SK-N-MC (cell line): ENCODE results near the gene SMARCA4.

Experiments used
- EZH2 ChIP-seq: fragments of 200-600 bp; sonication (generic); IDR thresholded peaks from one replicate; pipeline ENCODE4 v1.6.1; 2017; ENCODE audit warnings: antibody characterized with exemption
- POLR2AphosphoS5 ChIP-seq: IDR thresholded peaks from 2 replicates; pipeline ENCODE4 v1.6.1; 2012; ENCODE audit warnings: mild to moderate bottlenecking, low read depth, low read length, borderline replicate concordance

DNA sequence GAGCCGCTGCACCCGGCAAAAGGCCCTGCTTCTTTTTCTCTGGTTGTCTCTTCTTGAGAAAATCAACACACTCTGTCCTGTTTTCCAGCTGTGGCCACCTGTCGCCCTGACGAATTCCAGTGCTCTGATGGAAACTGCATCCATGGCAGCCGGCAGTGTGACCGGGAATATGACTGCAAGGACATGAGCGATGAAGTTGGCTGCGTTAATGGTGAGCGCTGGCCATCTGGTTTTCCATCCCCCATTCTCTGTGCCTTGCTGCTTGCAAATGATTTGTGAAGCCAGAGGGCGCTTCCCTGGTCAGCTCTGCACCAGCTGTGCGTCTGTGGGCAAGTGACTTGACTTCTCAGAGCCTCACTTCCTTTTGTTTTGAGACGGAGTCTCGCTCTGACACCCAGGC, 145.6 kb downstream of the SMARCA4 start:
- TF ChIP-seq POLR2AphosphoS5 (no peak), EZH2 (no peak)
